Ovary (tissue), 3 donors: ENCODE measurements around the gene UGGT2.

Experiments
- CTCF ChIP-seq, 3 donors: fragments of 450-650 bp in 2 of 3; fragments of 200-600 bp in 1 of 3; IDR thresholded peaks; one replicate each; pipeline versions ENCODE4 v1.5.1 to v1.8.0; 2016 to 2022; ENCODE audit warnings: antibody characterized with exemption in 3 of 3, mild to moderate bottlenecking in 1 of 3
- EP300 ChIP-seq: sonication (generic); formaldehyde crosslinking; IDR thresholded peaks from one replicate; pipeline ENCODE4 v1.6.1; 2017; ENCODE audit warnings: antibody characterized with exemption
- POLR2A ChIP-seq: fragments of 450-650 bp; IDR thresholded peaks from one replicate; pipeline ENCODE4 v1.6.1; 2017; ENCODE audit warnings: antibody characterized with exemption, mild to moderate bottlenecking, moderate library complexity
- donor health status: DM: no; HTN: no; CAD: no.

GRCh38 chr13:95924389-95924994 lies 128.7 kb downstream of the UGGT2 start:
- TF ChIP-seq CTCF (IDR thresholded peaks at IDR 0.05) (no peak), EP300 (no peak), POLR2A (no peak)
